H1 (cell line): ENCODE results near the gene SMYD4. TPM values are rescaled to one million over a fixed set of nuclear protein-coding genes. Genes with fewer than 3 reads are reported as not detected.

Experiments
- CTCF ChIA-PET: fragments of 300-600 bp; sonication (Branson Sonifier 250); formaldehyde crosslinking; loops from one replicate; lab custom pipeline; 2021; ENCODE audit not compliant: partially characterized antibody; lab: Charles Lee
- POLR2A ChIA-PET: fragments of 300-600 bp; sonication (Branson Sonifier 250); formaldehyde crosslinking; loops from one replicate; lab custom pipeline; 2021; ENCODE audit warnings: inconsistent platforms; ENCODE audit not compliant: partially characterized antibody; lab: Charles Lee
- DNase-seq, 2 experiments: peaks; one replicate each; pipeline versions ENCODE4 v3.0.0 to v3.0.0-alpha.2; 2010 to 2022; ENCODE audit warnings: low spot score in 2 of 2, low read depth in 1 of 2, mixed read lengths in 1 of 2
- FAIRE-seq: peaks from 2 replicates; lab custom pipeline; 2011; peaks lifted over from hg19 to GRCh38; lab: Jason Lieb, UNC
- H2AFZ ChIP-seq: 2 replicates; pipeline ENCODE4 v1.8.1; 2012; ENCODE audit warnings: low read length, inconsistent platforms
- H2AK5ac ChIP-seq: 2 replicates; pipeline ENCODE4 v1.6.1; 2013; ENCODE audit warnings: low read depth, low read length
- H2BK120ac ChIP-seq: replicated peaks from 2 replicates; pipeline ENCODE3; 2013; ENCODE audit warnings: low read depth, low read length, inconsistent platforms
- H2BK12ac ChIP-seq: 2 replicates; pipeline ENCODE4 v1.6.1; 2013; ENCODE audit warnings: low read depth, low read length
- H2BK15ac ChIP-seq: 2 replicates; pipeline ENCODE4 v1.6.1; 2013; ENCODE audit warnings: low read length
- H2BK20ac ChIP-seq: 2 replicates; pipeline ENCODE4 v1.6.1; 2013; ENCODE audit warnings: low read length
- H2BK5ac ChIP-seq: 2 replicates; pipeline ENCODE4 v1.6.1; 2013; ENCODE audit warnings: low read depth, low read length
- H3K14ac ChIP-seq: 2 replicates; pipeline ENCODE4 v1.6.1; 2013; ENCODE audit warnings: inconsistent platforms; ENCODE audit not compliant: insufficient read length
- H3K18ac ChIP-seq: 2 replicates; pipeline ENCODE4 v1.6.1; 2013; ENCODE audit warnings: low read length; ENCODE audit errors: extremely low read depth
- H3K23ac ChIP-seq: 2 replicates; pipeline ENCODE4 v1.6.1; 2013; ENCODE audit warnings: inconsistent platforms; ENCODE audit not compliant: insufficient read length
- H3K23me2 ChIP-seq: 2 replicates; pipeline ENCODE4 v1.6.1; 2013; ENCODE audit warnings: low read depth, low read length
- H3K27ac ChIP-seq: 2 replicates; pipeline ENCODE4 v1.6.1; 2011; ENCODE audit warnings: low read depth, low read length, inconsistent platforms
- H3K27me3 ChIP-seq, 4 experiments: replicated peaks in 1 of 4; 1 replicate in 1 of 4; 2 replicates in 3 of 4; pipeline versions ENCODE4 v1.6.1 to v1.8.1; 2011 to 2013; ENCODE audit warnings: low read length in 3 of 4, mild to moderate bottlenecking in 3 of 4, inconsistent platforms in 2 of 4, mixed read lengths in 2 of 4, moderate library complexity in 1 of 4; ENCODE audit not compliant: control insufficient read depth in 3 of 4, insufficient read depth in 3 of 4; ENCODE audit errors: extremely low read depth in 1 of 4
- H3K36me3 ChIP-seq, 4 experiments: 2 replicates each; pipeline versions ENCODE4 v1.6.1 to v1.8.1; 2011 to 2013; ENCODE audit warnings: mild to moderate bottlenecking in 4 of 4, low read length in 3 of 4, moderate library complexity in 2 of 4, control low read depth in 1 of 4, inconsistent platforms in 1 of 4; ENCODE audit not compliant: insufficient read depth in 4 of 4, control insufficient read depth in 2 of 4
- H3K4ac ChIP-seq: replicated peaks from 2 replicates; pipeline ENCODE3; 2013; ENCODE audit warnings: low read length, low read depth, mixed read lengths, inconsistent platforms; ENCODE audit not compliant: insufficient read length
- H3K4me1 ChIP-seq, 4 experiments: replicated peaks in 1 of 4; 1 replicate in 1 of 4; 2 replicates in 3 of 4; pipeline versions ENCODE4 v1.6.1 to v1.8.1; 2011 to 2013; ENCODE audit warnings: low read length in 3 of 4, inconsistent platforms in 2 of 4, mixed read lengths in 1 of 4; ENCODE audit not compliant: insufficient read depth in 4 of 4, control insufficient read depth in 3 of 4
- H3K4me2 ChIP-seq, 2 experiments: 2 replicates each; pipeline versions ENCODE4 v1.6.1 to v1.8.1; 2011 to 2013; ENCODE audit warnings: low read depth in 2 of 2, low read length in 2 of 2, control low read depth in 1 of 2, inconsistent platforms in 1 of 2, mild to moderate bottlenecking in 1 of 2; ENCODE audit not compliant: insufficient read depth in 1 of 2
- H3K4me3 ChIP-seq, 4 experiments: fragments of 200-600, 300-600 bp in 1 of 4; sonication (generic), shearing (Covaris generic), sonication (Bioruptor Twin) in 1 of 4; 2 replicates each; pipeline versions ENCODE4 v1.5.1 to v1.8.1; 2011 to 2016; ENCODE audit warnings: low read length in 4 of 4, low read depth in 3 of 4, control low read depth in 2 of 4, inconsistent platforms in 2 of 4, mild to moderate bottlenecking in 2 of 4, mixed read lengths in 1 of 4, moderate library complexity in 1 of 4; ENCODE audit not compliant: insufficient read depth in 2 of 4; ENCODE audit errors: extremely low read depth in 1 of 4
- H3K56ac ChIP-seq: replicated peaks from 2 replicates; pipeline ENCODE3; 2013; ENCODE audit warnings: low read depth, mild to moderate bottlenecking, mixed read lengths, low read length, inconsistent platforms; ENCODE audit not compliant: insufficient read length
- H3K79me1 ChIP-seq: 2 replicates; pipeline ENCODE4 v1.6.1; 2013; ENCODE audit warnings: low read depth, low read length, control low read depth
- H3K79me2 ChIP-seq, 2 experiments: 2 replicates each; pipeline versions ENCODE4 v1.6.1 to v1.8.1; 2012 to 2013; ENCODE audit warnings: low read length in 2 of 2, mild to moderate bottlenecking in 2 of 2, inconsistent platforms in 1 of 2; ENCODE audit not compliant: insufficient read depth in 2 of 2, control insufficient read depth in 1 of 2
- H3K9ac ChIP-seq, 4 experiments: replicated peaks in 1 of 4; 1 replicate in 1 of 4; 2 replicates in 3 of 4; pipeline versions ENCODE4 v1.6.1 to v1.8.1; 2011 to 2013; ENCODE audit warnings: low read depth in 3 of 4, low read length in 3 of 4, control low read depth in 2 of 4, mild to moderate bottlenecking in 2 of 4, moderate library complexity in 2 of 4, inconsistent platforms in 1 of 4; ENCODE audit errors: extremely low read depth in 1 of 4
- H3K9me3 ChIP-seq, 2 experiments: 2 replicates each; pipeline versions ENCODE4 v1.6.1 to v1.8.1; 2012 to 2013; ENCODE audit warnings: mild to moderate bottlenecking in 2 of 2, moderate library complexity in 2 of 2, control low read depth in 1 of 2, inconsistent platforms in 1 of 2, low read depth in 1 of 2, low read length in 1 of 2, mixed read lengths in 1 of 2; ENCODE audit not compliant: insufficient read depth in 2 of 2
- H4K20me1 ChIP-seq, 2 experiments: replicated peaks in 1 of 2; 2 replicates each; pipeline versions ENCODE3 to v1.8.1; 2011 to 2013; ENCODE audit warnings: inconsistent platforms in 2 of 2, low read length in 2 of 2, mild to moderate bottlenecking in 1 of 2; ENCODE audit not compliant: insufficient read depth in 2 of 2, control insufficient read depth in 1 of 2
- H4K5ac ChIP-seq: 2 replicates; pipeline ENCODE4 v1.6.1; 2013; ENCODE audit warnings: low read length, low read depth, mixed read lengths, inconsistent platforms; ENCODE audit not compliant: insufficient read length
- H4K8ac ChIP-seq: 2 replicates; pipeline ENCODE4 v1.8.0; 2013; ENCODE audit warnings: mild to moderate bottlenecking, moderate library complexity, low read length, inconsistent platforms; ENCODE audit not compliant: insufficient read depth; ENCODE audit errors: extremely low read depth
- H4K91ac ChIP-seq: replicated peaks from 2 replicates; pipeline ENCODE3; 2013; ENCODE audit warnings: low read length, mixed read lengths, inconsistent platforms; ENCODE audit not compliant: insufficient read length
- POLR2AphosphoS5 ChIP-seq: IDR thresholded peaks from 2 replicates; pipeline ENCODE4 v1.6.1; 2011; ENCODE audit warnings: low read depth, low read length
- SIN3A ChIP-seq, 2 experiments: IDR thresholded peaks in 1 of 2; conservative IDR thresholded peaks in 1 of 2; 2 replicates each; pipeline ENCODE4 v1.6.1; 2011 to 2012; ENCODE audit warnings: low read length in 2 of 2, improper control_type of control experiment in 1 of 2, low read depth in 1 of 2, mild to moderate bottlenecking in 1 of 2
- SP4 ChIP-seq: IDR thresholded peaks from 2 replicates; pipeline ENCODE4 v1.6.1; 2012; ENCODE audit warnings: low read length, inconsistent platforms
- TCF12 ChIP-seq: IDR thresholded peaks from 2 replicates; pipeline ENCODE4 v1.6.1; 2011; ENCODE audit warnings: low read depth, mild to moderate bottlenecking, low read length
- WGBS, 2 experiments: shearing (Covaris generic) in 1 of 2; methylation state at CpG; one replicate each; pipeline versions ENCODE4 v1.1.6 to v1.1.7; 2013 to 2015; ENCODE audit warnings: low lambda C conversion rate in 2 of 2, mixed read lengths in 2 of 2, inconsistent platforms in 1 of 2, low coverage in 1 of 2, missing lambda C conversion rate in 1 of 2; ENCODE audit not compliant: insufficient replicate concordance in 2 of 2, insufficient coverage in 1 of 2, insufficient read length in 1 of 2; ENCODE audit errors: extremely low coverage in 1 of 2, missing lambda C conversion rate in 1 of 2; 5-methylcytosine and 5-hydroxymethylcytosine counted together
- polyA plus RNA-seq, 7 experiments: library from polyadenylated mRNA; depleted of rRNA in 3 of 7; stranded (reverse) in 5 of 7; unstranded in 2 of 7; fragments of >200 nt in 5 of 7; fragments of 200-250 nt in 2 of 7; gene quantifications; 1 replicate in 5 of 7; 2 replicates in 1 of 7; 4 replicates in 1 of 7; pipeline versions ENCODE4 v1.2.1 to v1.2.3, GENCODE V29; 2011 to 2013; ENCODE audit warnings: missing spikeins in 2 of 7, mixed read lengths in 2 of 7
- total RNA-seq: library from RNA; stranded (reverse); fragmentation: NEBNext Ultra II Directional; extraction: Animal tissue kit (Norgen Biotek cat#: 25700); gene quantifications from 2 replicates; pipeline ENCODE4 v1.2.1, GENCODE V29; 2021
- TF ChIP-seq, protein P1 (sequence below): IDR thresholded peaks from 2 replicates; pipeline ENCODE4 v1.6.1; 2012; ENCODE audit warnings: inconsistent platforms
- TF ChIP-seq, protein P2 (sequence below): IDR thresholded peaks from 2 replicates; pipeline ENCODE4 v1.6.1; 2012; ENCODE audit warnings: inconsistent platforms

SMYD4 gene
- total and polyA plus RNA-seq, 2 of the 8 experiments (the other 6 are each of a cell fraction or from before 2014, with no cell fraction given) = 10.5 to 23.4 TPM

DNA sequence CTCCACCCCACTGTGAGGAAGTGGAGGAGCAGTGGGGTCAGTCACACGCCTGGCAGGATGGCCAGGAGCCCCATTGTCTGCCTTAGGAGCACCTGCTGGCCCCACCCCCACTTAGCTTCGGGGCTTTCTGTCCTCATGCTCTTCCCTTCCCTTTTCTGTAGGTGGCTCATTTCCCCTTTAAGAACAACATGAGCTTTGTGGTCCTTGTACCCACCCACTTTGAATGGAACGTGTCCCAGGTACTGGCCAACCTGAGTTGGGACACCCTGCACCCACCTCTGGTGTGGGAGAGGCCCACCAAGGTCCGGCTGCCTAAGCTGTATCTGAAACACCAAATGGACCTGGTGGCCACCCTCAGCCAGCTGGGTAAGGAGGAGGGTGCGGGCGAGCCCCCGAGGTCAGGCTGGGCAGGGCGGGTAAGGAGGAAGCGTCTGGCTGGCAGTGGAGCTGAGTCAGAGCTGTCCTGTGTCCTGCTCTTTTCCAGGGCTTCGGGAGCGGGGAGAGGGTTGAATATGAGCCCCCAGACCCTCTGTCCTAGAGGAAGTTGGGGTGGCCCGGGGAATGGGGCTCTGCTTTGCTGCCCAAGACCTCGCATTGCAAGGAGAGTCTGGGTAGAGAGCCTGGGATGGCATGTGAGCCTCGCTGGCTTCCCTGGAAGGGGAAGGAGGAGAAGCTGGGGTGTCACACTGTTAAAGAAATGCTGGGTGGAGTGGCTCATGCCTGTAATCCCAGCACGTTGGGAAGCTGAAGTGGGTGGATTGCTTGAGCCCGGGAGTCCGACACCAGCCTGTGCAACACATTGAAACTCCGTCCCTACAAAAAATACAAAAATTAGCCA, 77.1 kb downstream of the SMYD4 start:
- no peak for DNase-seq
- H3K79me2 ChIP-seq = no peaks in the 10 kb centered on the region
- no peak for TF ChIP-seq SP4
- TF ChIP-seq, protein P1, sequence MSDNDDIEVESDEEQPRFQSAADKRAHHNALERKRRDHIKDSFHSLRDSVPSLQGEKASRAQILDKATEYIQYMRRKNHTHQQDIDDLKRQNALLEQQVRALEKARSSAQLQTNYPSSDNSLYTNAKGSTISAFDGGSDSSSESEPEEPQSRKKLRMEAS = peak; percentile 98
- TF ChIP-seq POLR2AphosphoS5 = no peak
- no peak for TF ChIP-seq TCF12
- TF ChIP-seq SIN3A (conservative IDR thresholded peaks at IDR 0.05 in 1 of 2, IDR thresholded peaks at IDR 0.05 in 1 of 2; ENCODE audit: low read depth in 1 of 2, low read length in 2 of 2) = no peak
- TF ChIP-seq, protein P2, sequence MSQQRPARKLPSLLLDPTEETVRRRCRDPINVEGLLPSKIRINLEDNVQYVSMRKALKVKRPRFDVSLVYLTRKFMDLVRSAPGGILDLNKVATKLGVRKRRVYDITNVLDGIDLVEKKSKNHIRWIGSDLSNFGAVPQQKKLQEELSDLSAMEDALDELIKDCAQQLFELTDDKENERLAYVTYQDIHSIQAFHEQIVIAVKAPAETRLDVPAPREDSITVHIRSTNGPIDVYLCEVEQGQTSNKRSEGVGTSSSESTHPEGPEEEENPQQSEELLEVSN = peak; percentile 94
- TF ChIP-seq, all 59 proteins: peak for 2
- FAIRE-seq = no peak
- Histone ChIP-seq H3K4me3 (peak overlapping the region in 1 of 4 experiments; percentile 33; a peak in 1 of 8 replicates), H3K9me3 (no peaks in the 10 kb centered on the region), H3K36me3 (no peaks in the 10 kb centered on the region), H2BK5ac (peak overlapping the region; percentile 36; the same call in 1 of the 2 replicates), H4K5ac (peak overlapping the region; percentile 55), H2BK120ac (peak overlapping the region; percentile 55), H4K20me1 (no peaks in the 10 kb centered on the region), H3K56ac (no peak overlapping the region), H3K18ac (peak overlapping the region; percentile 68), H3K4ac (peak overlapping the region; percentile 71), H3K9ac (no peak overlapping the region), H3K23me2 (no peaks in the 10 kb centered on the region), H3K79me1 (no peaks in the 10 kb centered on the region), H2BK15ac (no peak overlapping the region), H3K4me2 (peak overlapping the region; percentile 20 to 52; a peak in 3 of 4 replicates), H4K91ac (peak overlapping the region; percentile 95), H3K27ac (no peak overlapping the region), H3K4me1 (peaks cover 0 to 16% (median 11%) of the 10 kb centered on the region in 4 experiments; a peak in 6 of 7 replicates), H2AK5ac (0 out of 2 replicates have a peak overlapping the region, but pooled peaks have one; percentile 3), H2AFZ (peak overlapping the region; percentile 43; the same call in 1 of the 2 replicates), H3K23ac (no peak overlapping the region), H3K27me3 (no peaks in the 10 kb centered on the region), H2BK20ac (peak overlapping the region; percentile 98; the same call in 1 of the 2 replicates), H4K8ac (peak overlapping the region; percentile 22; the same call in 1 of the 2 replicates), H3K14ac (no peak overlapping the region), H2BK12ac (peak overlapping the region; percentile 68; the same call in 1 of the 2 replicates)
- WGBS, 2 experiments = 60% methylated on average over 16 of the region's 18 CpGs; no CpG with 5 or more reads in 1 of the 2 experiments
- CTCF ChIA-PET = interaction anchor here (0.6 to 6.8 kb wide), 14 partner anchors 10 to 302 kb away, joined by 3 to 48 read pairs (median 4); partner anchors contain the start of genes SERPINF1 and WDR81
- POLR2A ChIA-PET = interaction anchor here (0.6 to 5.2 kb wide), 8 partner anchors 9 to 78 kb away, joined by 3 to 30 read pairs (median 7); partner anchors contain the start of genes SERPINF1, SERPINF2 and WDR81
